Sigmoid colon (tissue), 7 donors: ENCODE data around the gene CASP10. TPM values are rescaled to one million over a fixed set of nuclear protein-coding genes. Genes with fewer than 3 reads are reported as not detected.
"Not testable (repeated sequence)": the region's sequence is repeated elsewhere in the genome, so short reads cannot be mapped to it uniquely, and the experiment has no call there.

Experiments used
- DNase-seq: peaks from one replicate; pipeline ENCODE4 v3.0.0-alpha.2; 2019
- H3K27ac ChIP-seq, 4 donors: fragments of 200-600 bp; sonication (generic); one replicate each; pipeline ENCODE4 v1.5.1; 2016 to 2019; ENCODE audit warnings: mild to moderate bottlenecking in 1 of 4
- H3K27me3 ChIP-seq, 3 donors: fragments of 200-600 bp; sonication (generic); one replicate each; pipeline ENCODE4 v1.5.1; 2019; ENCODE audit warnings: mild to moderate bottlenecking in 1 of 3
- H3K36me3 ChIP-seq, 4 donors: fragments of 200-600 bp; sonication (generic); one replicate each; pipeline ENCODE4 v1.5.1; 2016 to 2019
- H3K4me1 ChIP-seq, 4 donors: fragments of 200-600 bp; sonication (generic); one replicate each; pipeline ENCODE4 v1.5.1; 2017 to 2019
- H3K4me3 ChIP-seq, 4 donors: fragments of 200-600 bp; sonication (generic); one replicate each; pipeline ENCODE4 v1.5.1; 2017 to 2019; ENCODE audit warnings: mild to moderate bottlenecking in 2 of 4, moderate library complexity in 1 of 4
- H3K9me3 ChIP-seq, 4 donors: fragments of 200-600 bp in 3 of 4; sonication (generic) in 3 of 4; one replicate each; pipeline versions ENCODE4 v1.5.1 to v1.6.1; 2013 to 2019
- CTCF ChIP-seq, 4 experiments: fragments of 450-650 bp in 3 of 4; fragments of 200-600 bp in 1 of 4; IDR thresholded peaks; one replicate each; pipeline ENCODE4 v1.5.1; 2016 to 2019; ENCODE audit warnings: antibody characterized with exemption in 4 of 4, mild to moderate bottlenecking in 3 of 4, moderate library complexity in 2 of 4
- EP300 ChIP-seq, 4 donors: sonication (generic); formaldehyde crosslinking; IDR thresholded peaks; one replicate each; pipeline ENCODE4 v1.6.1; 2017; ENCODE audit warnings: antibody characterized with exemption in 4 of 4
- POLR2A ChIP-seq, 2 donors: fragments of 450-650 bp; IDR thresholded peaks; one replicate each; pipeline ENCODE4 v1.6.1; 2016; ENCODE audit warnings: antibody characterized with exemption in 2 of 2, mild to moderate bottlenecking in 2 of 2, moderate library complexity in 2 of 2
- POLR2AphosphoS5 ChIP-seq, 4 donors: sonication (generic); formaldehyde crosslinking; IDR thresholded peaks; one replicate each; pipeline ENCODE4 v1.6.1; 2017; ENCODE audit warnings: antibody characterized with exemption in 4 of 4
- WGBS, 2 donors: extraction: QIAGEN DNeasy Blood & Tissue Kit; methylation state at CpG; one replicate each; pipeline ENCODE4 v1.1.7; 2013; 5-methylcytosine and 5-hydroxymethylcytosine counted together
- intact Hi-C: fragments of 100-400 bp; cut with DNase I; formaldehyde crosslinking; loops from one replicate; pipeline ENCODE4 v1.15.1; 2023
- polyA plus RNA-seq, 3 donors: library from polyadenylated mRNA; stranded (reverse); fragments of 200-250 nt; gene quantifications; one replicate each; pipeline ENCODE4 v1.2.3, GENCODE V29; 2013
- total RNA-seq, 4 donors: library from RNA; depleted of rRNA; stranded (reverse); fragments of >200 nt; gene quantifications; one replicate each; pipeline ENCODE4 v1.1.0, GENCODE V29; 2016
- donor health status: healthy with polysubstance abuse.
- donor health status: Bipolar disorder and iron deficiency.
- donor health status: healthy.

Gene CASP10
- total and polyA plus RNA-seq, 7 donors: 3.9 to 26.9 (median 11.4) TPM

DNA sequence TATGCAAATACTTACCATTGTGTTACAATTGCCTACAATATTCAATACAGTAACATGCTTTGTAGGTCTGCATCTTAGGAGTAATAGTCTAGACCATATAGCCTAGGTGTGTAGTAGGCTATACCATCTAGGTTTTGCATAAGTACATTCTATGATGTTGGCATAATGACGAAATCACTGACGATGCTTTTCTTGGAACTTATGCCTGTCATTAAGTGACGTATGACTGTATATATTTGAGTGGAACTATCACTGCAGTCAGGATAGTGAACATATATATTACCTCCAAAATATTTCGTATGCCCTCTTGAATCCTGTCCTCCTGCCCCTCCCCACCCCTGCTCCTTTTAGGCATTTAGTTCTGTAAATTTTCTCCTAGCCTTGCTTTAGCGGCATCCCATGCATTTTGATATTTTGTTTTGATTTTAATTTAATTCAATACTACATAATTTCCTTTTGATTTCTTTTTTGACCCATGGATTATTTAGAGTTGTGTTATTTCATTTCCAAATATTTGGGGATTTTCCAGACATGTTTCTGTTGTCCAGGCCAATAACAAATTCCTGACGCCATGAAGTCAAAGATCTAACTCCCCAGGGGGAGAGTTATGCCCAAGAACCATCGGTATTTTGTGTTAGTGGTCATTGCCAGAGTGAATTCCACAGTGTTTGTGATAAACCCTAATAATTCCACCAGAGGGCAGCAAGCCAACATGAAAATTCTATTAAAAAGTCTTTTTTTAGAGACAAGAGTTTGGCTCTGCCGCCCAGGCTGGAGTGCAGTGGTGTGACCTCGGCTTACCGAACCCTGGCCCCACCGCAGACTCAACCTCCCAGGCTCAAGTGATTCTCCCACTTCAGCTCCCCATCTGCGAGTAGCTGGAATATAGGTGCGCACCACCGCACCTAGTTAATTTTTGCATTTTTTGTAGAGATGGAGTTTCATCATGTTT lies 53.2 kb downstream of the CASP10 start:
- Histone ChIP-seq H3K4me1 (peaks cover 0 to 26% (median 6%) of the 10 kb centered on the region in 4 donors), H3K36me3 (no peaks in the 10 kb centered on the region), H3K27me3 (no peaks in the 10 kb centered on the region), H3K27ac (no peak overlapping the region), H3K4me3 (peak overlapping the region in 1 of 4 donors; percentile 4), H3K9me3 (no peaks in the 10 kb centered on the region)
- peak; percentile 74 for DNase-seq
- WGBS, 2 donors: 38 to 54% methylated on average over 14 of the region's 14 CpGs
- intact Hi-C loops: loop anchor here (2.0 to 10.0 kb wide), 3 partner anchors 129 to 271 kb away; partner anchors contain the start of genes ORC2, STRADB and TRAK2
- peak; percentile 21 to 49 (median 45) for TF ChIP-seq CTCF (IDR thresholded peaks at IDR 0.05)
- no peak for TF ChIP-seq POLR2AphosphoS5 (IDR thresholded peaks at IDR 0.05)
- no peak for TF ChIP-seq POLR2A (IDR thresholded peaks at IDR 0.05)

DNA sequence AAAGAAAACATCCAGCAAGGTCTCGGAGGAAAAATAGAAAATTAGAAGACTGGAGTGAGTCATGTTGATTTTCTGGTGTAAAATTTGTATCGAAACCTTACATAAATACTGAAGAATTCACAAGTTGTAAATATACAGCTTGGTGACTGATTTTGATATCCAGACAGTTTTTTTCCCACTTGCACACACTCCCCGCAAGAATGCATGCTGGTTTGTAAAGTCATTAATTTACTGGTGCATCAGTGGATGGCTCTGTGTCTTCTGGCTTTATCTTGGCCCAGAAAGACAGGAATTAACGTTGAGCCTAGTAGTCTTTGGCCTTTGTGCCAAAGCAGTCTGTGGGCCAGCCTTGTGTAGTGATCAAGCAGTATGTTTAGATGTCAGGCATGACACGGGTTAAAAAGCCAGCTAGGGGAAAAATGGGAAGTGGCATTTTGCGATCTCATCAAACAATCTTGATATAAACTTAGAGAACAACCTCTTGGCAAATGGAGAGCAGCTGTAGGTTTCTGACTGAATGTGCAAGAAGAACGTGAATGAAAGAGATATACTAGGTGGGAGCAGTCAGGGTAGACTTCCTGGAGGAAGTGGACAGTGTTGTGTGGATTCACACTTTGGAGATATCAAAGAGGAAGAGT lies 54.7 kb downstream of the CASP10 start:
- Histone ChIP-seq H3K36me3 (no peaks in the 10 kb centered on the region), H3K27ac (no peak overlapping the region), H3K27me3 (no peaks in the 10 kb centered on the region), H3K4me3 (no peak overlapping the region), H3K9me3 (no peaks in the 10 kb centered on the region), H3K4me1 (peaks cover 0 to 17% (median 5%) of the 10 kb centered on the region in 4 donors)
- intact Hi-C loops: loop anchor here (2.0 to 10.0 kb wide), 3 partner anchors 127 to 273 kb away; partner anchors contain the start of genes ORC2, STRADB and TRAK2
- 66 to 77% methylated on average over 7 of the region's 7 CpGs for WGBS, 2 donors
- DNase-seq: no peak
- TF ChIP-seq POLR2AphosphoS5 (IDR thresholded peaks at IDR 0.05) (no peak), POLR2A (IDR thresholded peaks at IDR 0.05) (no peak), EP300 (IDR thresholded peaks at IDR 0.05) (no peak), CTCF (IDR thresholded peaks at IDR 0.05) (no peak)

- H3K4me3 ChIP-seq, H3K36me3 ChIP-seq, H3K27me3 ChIP-seq, H3K9me3 ChIP-seq: not testable (repeated sequence)
- Histone ChIP-seq H3K27ac (peak overlapping the region in 2 of 4 donors; percentile 18 to 30), H3K4me1 (peaks cover 0 to 14% (median 4%) of the 10 kb centered on the region in 4 donors)
- WGBS, 2 donors: 87 to 92% methylated on average over 21 of the region's 21 CpGs
- DNase-seq: peak; percentile 86
- intact Hi-C loops: loop anchor here (10.0 kb wide), 2 partner anchors 215 to 275 kb away; partner anchors contain the start of genes ORC2, STRADB and TRAK2
- peak in 1 of 4 donors; percentile 25 for TF ChIP-seq POLR2AphosphoS5 (IDR thresholded peaks at IDR 0.05)
These were observed 56.4 kb downstream of the CASP10 start for GRCh38 chr2:201239167-201239935.

- Histone ChIP-seq H3K27ac (no peak overlapping the region), H3K9me3 (no peaks in the 10 kb centered on the region), H3K4me1 (no peaks in the 10 kb centered on the region), H3K36me3 (no peaks in the 10 kb centered on the region), H3K27me3 (no peaks in the 10 kb centered on the region), H3K4me3 (no peak overlapping the region)
- DNase-seq: no peak
- intact Hi-C loops: no loop called here
- TF ChIP-seq POLR2A (IDR thresholded peaks at IDR 0.05) (no peak), EP300 (IDR thresholded peaks at IDR 0.05) (no peak), CTCF (IDR thresholded peaks at IDR 0.05) (no peak), POLR2AphosphoS5 (IDR thresholded peaks at IDR 0.05) (no peak)
These were observed 59.8 kb downstream of the CASP10 start for GRCh38 chr2:201242571-201243277.
